Activated CD4-positive, alpha-beta memory T cell treated with anti-CD3 and anti-CD28 coated beads, Interleukin-2, amount 10 ng/mL, durations not matched to agents 7 days and 5 days (primary cell): ENCODE measurements around the gene KDM4B. TPM values are rescaled to one million over a fixed set of nuclear protein-coding genes. Genes with fewer than 3 reads are reported as not detected.

Source experiments
- CTCF ChIA-PET: fragments of 350-600 bp; sonication (Branson Sonifier 250); formaldehyde crosslinking; loops from one replicate; lab custom pipeline; 2021; ENCODE audit warnings: antibody characterized with exemption, inconsistent platforms; lab: Charles Lee
- POLR2A ChIA-PET: fragments of 350-600 bp; sonication (Branson Sonifier 250); formaldehyde crosslinking; loops from one replicate; lab custom pipeline; 2021; ENCODE audit warnings: antibody characterized with exemption; lab: Charles Lee
- DNase-seq: peaks from one replicate; pipeline ENCODE4 v3.0.0-alpha.2; 2020
- H3K27ac Mint-ChIP-seq: one replicate; pipeline ENCODE4 v1.8.0; 2021; ENCODE audit warnings: mild to moderate bottlenecking, mixed read lengths
- H3K27me3 Mint-ChIP-seq: one replicate; pipeline ENCODE4 v1.8.0; 2021; ENCODE audit warnings: mixed read lengths
- H3K36me3 Mint-ChIP-seq: one replicate; pipeline ENCODE4 v1.8.0; 2021; ENCODE audit warnings: low read depth, mixed read lengths
- H3K4me1 Mint-ChIP-seq: one replicate; pipeline ENCODE4 v1.8.0; 2021; ENCODE audit warnings: mixed read lengths
- H3K4me3 Mint-ChIP-seq: one replicate; pipeline ENCODE4 v1.8.0; 2021; ENCODE audit warnings: mild to moderate bottlenecking, mixed read lengths
- H3K9me3 Mint-ChIP-seq: one replicate; pipeline ENCODE4 v1.8.0; 2021; ENCODE audit warnings: mixed read lengths
- total RNA-seq, 2 experiments: library from RNA; stranded (reverse); gene quantifications; one replicate each; pipeline ENCODE4 v1.2.3, GENCODE V29; 2021

Gene KDM4B
- total RNA-seq, 2 experiments from 2014 or later = 46.3 to 50.9 TPM

DNA sequence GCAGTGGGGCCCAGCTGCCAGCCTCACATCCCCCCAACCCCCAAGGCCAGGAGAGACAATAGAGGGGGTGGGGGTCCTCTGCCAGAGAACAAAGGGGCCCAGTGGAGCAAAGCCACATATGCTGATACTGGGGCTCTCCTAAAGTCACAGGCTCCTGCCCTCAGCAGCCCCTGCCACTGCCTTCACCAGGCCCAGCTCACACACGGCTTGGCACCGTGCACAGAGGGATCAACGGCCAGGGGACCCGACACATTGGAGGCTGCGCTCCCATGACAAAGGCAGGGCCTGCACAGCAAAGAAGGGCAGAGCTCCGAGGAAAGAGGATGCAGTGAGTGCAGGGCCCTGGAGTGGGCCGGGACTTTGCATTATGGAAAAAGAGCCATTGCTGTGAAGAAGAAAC is 146.4 kb downstream of the KDM4B start:
- Mint-ChIP-seq H3K4me3 (no peak overlapping the region), H3K27me3 (no peaks in the 10 kb centered on the region), H3K36me3 (peaks cover 10% of the 10 kb centered on the region), H3K27ac (no peak overlapping the region), H3K9me3 (no peaks in the 10 kb centered on the region), H3K4me1 (no peaks in the 10 kb centered on the region)
- CTCF ChIA-PET = interaction anchor here (0.7 kb wide), 1 partner anchor 645 kb away, joined by 5 read pairs; no protein-coding TSS in a partner anchor
- POLR2A ChIA-PET = no interaction called here
- DNase-seq = no peak

DNA sequence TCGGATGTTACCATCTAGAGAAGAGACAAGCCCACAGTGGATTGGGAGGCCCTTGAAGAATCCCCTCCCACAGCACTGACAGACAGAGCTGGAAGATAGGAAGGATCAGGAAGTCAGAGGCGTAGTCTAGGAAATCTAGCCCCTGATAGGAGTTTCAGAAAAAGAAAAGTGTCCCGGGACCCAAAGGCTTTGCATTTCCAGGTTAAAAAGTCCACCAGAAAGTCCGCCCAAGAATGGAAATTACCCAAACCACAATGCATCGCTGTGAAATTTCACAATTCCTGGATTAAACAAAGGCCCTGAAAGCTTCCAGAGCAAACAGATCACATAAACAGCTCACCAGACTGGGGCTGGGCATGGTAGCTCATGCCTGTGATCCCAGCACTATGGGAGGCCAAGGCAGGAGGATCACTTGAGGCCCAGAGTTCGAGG is 146.9 kb downstream of the KDM4B start:
- ChIA-PET CTCF (interaction anchor here (0.7 kb wide), 1 partner anchor 645 kb away, joined by 5 read pairs; no protein-coding TSS in a partner anchor), POLR2A (no interaction called here)
- Mint-ChIP-seq H3K27ac (no peak overlapping the region), H3K9me3 (no peaks in the 10 kb centered on the region), H3K4me1 (no peaks in the 10 kb centered on the region), H3K4me3 (no peak overlapping the region), H3K27me3 (no peaks in the 10 kb centered on the region), H3K36me3 (peaks cover 10% of the 10 kb centered on the region)
- DNase-seq = no peak

DNA sequence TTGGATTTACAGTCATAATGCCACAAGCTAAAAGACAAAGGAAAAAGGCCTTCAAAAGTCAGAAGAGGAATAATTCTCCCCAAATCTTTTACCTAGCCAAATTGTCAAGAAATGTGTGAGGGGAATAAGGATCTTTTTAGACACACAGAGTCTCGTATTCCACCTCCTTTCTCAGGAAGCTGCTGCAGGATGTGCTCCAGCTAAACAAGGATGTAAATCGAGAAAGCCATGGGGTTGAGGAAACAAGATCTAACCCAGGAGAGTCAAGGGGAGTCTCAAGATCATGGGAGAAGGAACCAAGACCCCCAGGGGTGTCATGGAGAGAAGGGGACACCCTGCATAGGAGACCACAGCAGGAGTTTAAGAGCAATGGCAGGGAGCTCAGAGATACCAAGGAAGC is 147.4 kb downstream of the KDM4B start:
- Mint-ChIP-seq H3K4me1 (no peaks in the 10 kb centered on the region), H3K27ac (no peak overlapping the region), H3K36me3 (peaks cover 10% of the 10 kb centered on the region), H3K9me3 (no peaks in the 10 kb centered on the region), H3K27me3 (no peaks in the 10 kb centered on the region), H3K4me3 (no peak overlapping the region)
- CTCF ChIA-PET = no interaction called here
- DNase-seq = no peak
- POLR2A ChIA-PET = no interaction called here

DNA sequence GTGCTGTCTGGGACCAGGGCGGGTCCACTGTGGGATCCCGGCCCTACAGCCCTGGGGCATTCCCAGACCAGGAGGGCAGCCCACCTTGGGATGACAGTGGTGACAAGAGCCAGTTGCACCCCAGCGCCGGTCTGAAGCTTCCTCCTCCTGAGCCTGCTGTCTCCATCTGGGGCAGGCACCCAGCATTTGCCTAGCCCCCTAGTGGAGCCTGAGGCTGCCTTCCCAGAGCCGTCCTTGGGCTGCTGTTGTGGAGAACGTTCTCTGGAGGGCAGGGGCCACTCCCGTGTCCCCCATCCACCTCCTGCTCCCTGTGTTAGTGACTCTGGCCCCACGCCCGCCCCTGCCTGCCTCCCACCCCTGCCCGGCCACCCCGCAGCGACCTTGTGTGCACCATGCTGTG is 148.5 kb downstream of the KDM4B start:
- no peaks in the 10 kb centered on the region for H3K9me3 Mint-ChIP-seq
- H3K4me1 Mint-ChIP-seq = no peaks in the 10 kb centered on the region
- DNase-seq = no peak
- POLR2A ChIA-PET = no interaction called here
- CTCF ChIA-PET = no interaction called here
- H3K4me3 Mint-ChIP-seq = no peak overlapping the region
- H3K27ac Mint-ChIP-seq = no peak overlapping the region
- H3K36me3 Mint-ChIP-seq = peaks cover 4% of the 10 kb centered on the region
- H3K27me3 Mint-ChIP-seq = no peaks in the 10 kb centered on the region

DNA sequence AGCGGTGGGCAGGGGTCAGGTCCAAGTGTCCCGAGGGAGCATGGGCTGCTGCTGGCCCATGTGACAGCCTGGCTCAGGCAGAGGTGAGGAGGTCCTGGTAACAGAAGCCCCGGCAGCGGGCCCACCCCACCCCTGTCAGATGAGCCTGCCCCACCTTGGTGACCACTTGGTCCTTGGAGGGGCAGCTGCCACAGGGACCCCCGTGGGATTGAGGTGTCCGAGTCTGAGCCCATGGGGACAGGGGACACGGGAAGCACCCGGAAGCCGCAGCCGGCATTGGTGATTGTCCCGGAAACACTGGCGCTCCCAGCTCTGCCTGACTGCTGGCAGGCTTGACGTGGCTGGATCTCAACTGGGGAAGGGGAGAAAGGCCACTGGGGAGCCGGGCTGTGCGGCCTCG is 149.1 kb downstream of the KDM4B start:
- no peak overlapping the region for H3K27ac Mint-ChIP-seq
- no peak for DNase-seq
- POLR2A ChIA-PET = no interaction called here
- no peaks in the 10 kb centered on the region for H3K27me3 Mint-ChIP-seq
- no peaks in the 10 kb centered on the region for H3K9me3 Mint-ChIP-seq
- CTCF ChIA-PET = no interaction called here
- peaks cover 4% of the 10 kb centered on the region for H3K36me3 Mint-ChIP-seq
- no peak overlapping the region for H3K4me3 Mint-ChIP-seq
- H3K4me1 Mint-ChIP-seq = no peaks in the 10 kb centered on the region

DNA sequence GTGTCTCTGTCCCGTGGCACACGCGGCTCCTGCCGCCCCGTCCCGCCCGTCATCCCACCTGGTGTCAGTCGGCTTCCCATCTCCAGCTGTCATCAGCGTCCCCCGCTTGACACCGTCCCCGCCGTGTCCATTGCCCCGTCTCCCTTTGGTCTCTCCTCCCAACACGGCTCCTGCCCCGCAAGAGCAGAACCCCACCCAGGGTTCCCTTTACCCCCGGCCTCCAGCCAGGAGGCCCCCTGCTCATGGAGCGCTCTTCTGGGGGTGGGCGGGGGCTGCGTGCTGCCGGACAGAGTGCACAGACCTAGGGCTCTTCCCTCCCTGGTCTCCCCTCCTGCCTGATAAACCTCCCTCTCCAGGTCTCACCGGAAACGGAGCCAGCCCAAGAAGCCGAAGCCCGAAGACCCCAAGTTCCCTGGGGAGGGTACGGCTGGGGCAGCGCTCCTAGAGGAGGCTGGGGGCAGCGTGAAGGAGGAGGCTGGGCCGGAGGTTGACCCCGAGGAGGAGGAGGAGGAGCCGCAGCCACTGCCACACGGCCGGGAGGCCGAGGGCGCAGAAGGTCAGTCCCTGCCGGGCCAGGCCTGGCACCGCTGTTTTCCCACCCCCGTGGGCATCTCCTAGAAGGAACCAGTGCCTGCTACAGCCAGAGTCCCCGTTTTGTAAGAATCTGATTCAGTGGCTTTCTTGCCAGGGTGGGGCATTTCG is 150.5 kb downstream of the KDM4B start:
- Mint-ChIP-seq H3K27me3 (no peaks in the 10 kb centered on the region), H3K36me3 (peaks cover 4% of the 10 kb centered on the region), H3K9me3 (no peaks in the 10 kb centered on the region), H3K27ac (no peak overlapping the region), H3K4me3 (no peak overlapping the region), H3K4me1 (no peaks in the 10 kb centered on the region)
- ChIA-PET CTCF (no interaction called here), POLR2A (no interaction called here)
- DNase-seq = no peak

- no peaks in the 10 kb centered on the region for H3K9me3 Mint-ChIP-seq
- H3K27me3 Mint-ChIP-seq = no peaks in the 10 kb centered on the region
- no peak overlapping the region for H3K27ac Mint-ChIP-seq
- no peak overlapping the region for H3K4me3 Mint-ChIP-seq
- peaks cover 4% of the 10 kb centered on the region for H3K36me3 Mint-ChIP-seq
- no peak for DNase-seq
- CTCF ChIA-PET = no interaction called here
- H3K4me1 Mint-ChIP-seq = no peaks in the 10 kb centered on the region
- POLR2A ChIA-PET = no interaction called here
These were observed 151.4 kb downstream of the KDM4B start for GRCh38 chr19:5120321-5120720.

- Mint-ChIP-seq H3K27ac (no peak overlapping the region), H3K27me3 (no peaks in the 10 kb centered on the region), H3K9me3 (no peaks in the 10 kb centered on the region), H3K4me3 (no peak overlapping the region), H3K4me1 (no peaks in the 10 kb centered on the region), H3K36me3 (no peaks in the 10 kb centered on the region)
- ChIA-PET POLR2A (no interaction called here), CTCF (no interaction called here)
- DNase-seq = no peak
These were observed 151.9 kb downstream of the KDM4B start for GRCh38 chr19:5120833-5121232.

- POLR2A ChIA-PET = no interaction called here
- H3K36me3 Mint-ChIP-seq = no peaks in the 10 kb centered on the region
- DNase-seq = no peak
- no peaks in the 10 kb centered on the region for H3K9me3 Mint-ChIP-seq
- no peaks in the 10 kb centered on the region for H3K27me3 Mint-ChIP-seq
- CTCF ChIA-PET = no interaction called here
- H3K4me3 Mint-ChIP-seq = no peak overlapping the region
- H3K27ac Mint-ChIP-seq = no peak overlapping the region
- no peaks in the 10 kb centered on the region for H3K4me1 Mint-ChIP-seq
These were observed 152.6 kb downstream of the KDM4B start for GRCh38 chr19:5121266-5122120.

DNA sequence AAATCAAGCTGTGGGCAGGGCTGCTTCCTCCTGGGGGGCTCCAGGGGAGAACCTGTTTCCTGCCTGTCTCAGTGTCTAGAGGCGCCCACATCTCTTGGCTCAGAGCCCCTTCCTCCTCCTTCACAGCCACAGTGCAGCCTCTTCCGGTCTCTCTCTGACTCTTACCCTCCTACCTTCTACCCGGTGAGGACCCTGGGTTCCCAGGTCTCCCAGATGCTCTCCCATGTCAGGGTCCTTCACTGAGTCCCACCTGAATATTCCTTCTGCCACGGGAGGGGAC is 153.1 kb downstream of the KDM4B start:
- Mint-ChIP-seq H3K4me1 (no peaks in the 10 kb centered on the region), H3K27ac (no peak overlapping the region), H3K9me3 (no peaks in the 10 kb centered on the region), H3K4me3 (no peak overlapping the region), H3K36me3 (no peaks in the 10 kb centered on the region), H3K27me3 (no peaks in the 10 kb centered on the region)
- ChIA-PET POLR2A (no interaction called here), CTCF (no interaction called here)
- no peak for DNase-seq

DNA sequence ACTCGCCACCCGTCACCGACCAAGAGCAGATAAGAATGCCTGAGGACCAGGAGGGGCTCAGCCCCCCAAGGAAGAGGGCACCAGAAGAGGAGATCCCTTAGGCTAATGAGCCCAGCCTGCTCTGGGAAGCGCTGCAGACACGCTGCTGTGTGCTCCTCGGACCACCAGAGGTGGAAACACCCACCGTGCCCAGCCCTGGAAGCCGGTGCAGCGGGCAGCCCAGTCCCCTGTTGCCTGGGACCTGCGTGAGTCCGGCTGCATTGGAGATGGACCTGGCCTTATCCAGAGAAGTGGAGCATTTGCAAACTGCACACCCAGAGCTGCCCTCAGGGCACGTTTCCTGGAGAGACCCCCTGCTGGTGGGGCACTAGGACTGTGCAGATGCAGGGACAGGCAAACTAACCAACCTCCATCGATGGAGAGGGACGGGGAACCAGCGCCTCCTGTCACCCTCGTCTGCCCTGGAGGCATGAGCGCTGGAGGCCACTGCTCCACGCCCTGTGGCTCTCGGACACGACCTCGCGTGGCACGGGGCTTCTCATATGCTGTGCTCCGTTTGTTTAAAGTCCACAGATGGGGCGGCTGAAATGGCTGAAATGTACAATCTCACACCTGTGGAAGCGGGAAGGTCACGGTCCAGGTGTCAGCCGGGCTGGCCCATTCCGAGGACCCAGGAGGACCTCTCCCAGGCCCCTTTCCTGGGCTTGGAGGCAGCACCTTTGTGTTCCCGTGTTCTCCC is 153.9 kb downstream of the KDM4B start:
- no peak overlapping the region for H3K4me3 Mint-ChIP-seq
- no peaks in the 10 kb centered on the region for H3K36me3 Mint-ChIP-seq
- H3K4me1 Mint-ChIP-seq = no peaks in the 10 kb centered on the region
- no peaks in the 10 kb centered on the region for H3K9me3 Mint-ChIP-seq
- H3K27me3 Mint-ChIP-seq = no peaks in the 10 kb centered on the region
- POLR2A ChIA-PET = no interaction called here
- H3K27ac Mint-ChIP-seq = no peak overlapping the region
- DNase-seq = no peak
- CTCF ChIA-PET = no interaction called here

- Mint-ChIP-seq H3K27me3 (no peaks in the 10 kb centered on the region), H3K27ac (no peak overlapping the region), H3K4me1 (no peaks in the 10 kb centered on the region), H3K4me3 (no peak overlapping the region), H3K9me3 (no peaks in the 10 kb centered on the region), H3K36me3 (no peaks in the 10 kb centered on the region)
- no peak for DNase-seq
- CTCF ChIA-PET = interaction anchor here (0.6 kb wide), 1 partner anchor 332 kb away, joined by 3 read pairs; the partner anchor contains the start of gene FEM1A
- POLR2A ChIA-PET = interaction anchor here (0.5 kb wide), 1 partner anchor 470 kb away, joined by 3 read pairs; no protein-coding TSS in a partner anchor
These were observed 154.7 kb downstream of the KDM4B start for GRCh38 chr19:5123646-5124045.
